ENCODE measurements around the gene LY86.
"Not testable (repeated sequence)": the region's sequence is repeated elsewhere in the genome, so short reads cannot be mapped to it uniquely, and the experiment has no call there.

The LY86 gene

GRCh38 chr6:6655805-6656251, 67.3 kb downstream of the LY86 start:
- DNase-seq: no peak

- DNase-seq: no peak
Measured at GRCh38 chr6:6656287-6656686, 67.8 kb downstream of the LY86 start.

- DNase-seq: no peak
Measured at GRCh38 chr6:6657085-6657819, 68.7 kb downstream of the LY86 start.

- DNase-seq: no peak
Measured at GRCh38 chr6:6657820-6658217, 69.3 kb downstream of the LY86 start.

GRCh38 chr6:6659600-6660327, 71.2 kb downstream of the LY86 start:
- no peak for DNase-seq

GRCh38 chr6:6660339-6661045, 72.0 kb downstream of the LY86 start:
- DNase-seq: peak; percentile 38

GRCh38 chr6:6661191-6661590, 72.7 kb downstream of the LY86 start:
- peak; percentile 34 for DNase-seq

GRCh38 chr6:6661684-6662083, 73.2 kb downstream of the LY86 start:
- DNase-seq: peak; percentile 33

- peak; percentile 43 for DNase-seq
Measured at GRCh38 chr6:6663421-6664135, 75.1 kb downstream of the LY86 start.

- DNase-seq: no peak
Measured at GRCh38 chr6:6665555-6666243, 77.2 kb downstream of the LY86 start.

- DNase-seq: not testable (repeated sequence)
Measured at GRCh38 chr6:6670150-6670549, 81.6 kb downstream of the LY86 start.

- peak; percentile 59 for DNase-seq
Measured at GRCh38 chr6:6674872-6675271, 86.4 kb downstream of the LY86 start.

GRCh38 chr6:6676910-6677441, 88.5 kb downstream of the LY86 start:
- peak; percentile 89 for DNase-seq

GRCh38 chr6:6678185-6678671, 89.7 kb downstream of the LY86 start:
- DNase-seq: peak; percentile 80

GRCh38 chr6:6678811-6679210, 90.3 kb downstream of the LY86 start:
- peak; percentile 35 for DNase-seq

GRCh38 chr6:6679633-6680032, 91.1 kb downstream of the LY86 start:
- peak; percentile 31 for DNase-seq

GRCh38 chr6:6680526-6680925, 92.0 kb downstream of the LY86 start:
- no peak for DNase-seq

GRCh38 chr6:6681075-6681849, 92.7 kb downstream of the LY86 start:
- DNase-seq: no peak

GRCh38 chr6:6682225-6682624, 93.7 kb downstream of the LY86 start:
- peak; percentile 37 for DNase-seq

GRCh38 chr6:6683969-6684833, 95.7 kb downstream of the LY86 start:
- no peak for DNase-seq
